8988T (cell line): ENCODE data around the gene RAB40C.

ENCODE experiments used
- DNase-seq: peaks from one replicate; pipeline ENCODE4 v3.0.0; 2011

Gene RAB40C

GRCh38 chr16:575354-576196 is 14.3 kb upstream of the RAB40C start:
- no peak for DNase-seq

GRCh38 chr16:576197-576822 is 13.6 kb upstream of the RAB40C start:
- DNase-seq: no peak

GRCh38 chr16:576823-577201 is 13.1 kb upstream of the RAB40C start:
- DNase-seq: no peak

DNA sequence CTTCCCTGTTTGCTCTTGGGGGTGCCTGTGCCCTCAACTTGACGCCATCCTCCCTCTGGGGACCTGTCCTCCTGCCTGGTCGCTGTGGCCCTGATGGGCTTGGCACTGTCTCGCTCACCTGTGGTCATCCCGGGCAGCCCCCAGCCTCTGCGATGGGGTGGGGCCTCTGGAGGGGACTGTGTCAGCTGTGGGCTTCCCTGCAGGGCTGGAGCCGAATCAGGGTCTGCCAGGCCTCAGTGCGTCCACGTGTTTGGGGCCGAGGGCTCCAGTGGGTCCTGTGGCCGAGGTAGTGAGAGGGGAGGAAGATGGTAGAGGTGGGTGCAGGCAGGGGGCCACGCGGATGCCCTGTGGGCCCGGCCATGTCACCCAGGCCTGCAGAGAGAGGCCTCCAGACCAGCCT is 12.1 kb upstream of the RAB40C start:
- no peak for DNase-seq

- DNase-seq: no peak
Measured at GRCh38 chr16:578232-578869, 11.5 kb upstream of the RAB40C start.

DNA sequence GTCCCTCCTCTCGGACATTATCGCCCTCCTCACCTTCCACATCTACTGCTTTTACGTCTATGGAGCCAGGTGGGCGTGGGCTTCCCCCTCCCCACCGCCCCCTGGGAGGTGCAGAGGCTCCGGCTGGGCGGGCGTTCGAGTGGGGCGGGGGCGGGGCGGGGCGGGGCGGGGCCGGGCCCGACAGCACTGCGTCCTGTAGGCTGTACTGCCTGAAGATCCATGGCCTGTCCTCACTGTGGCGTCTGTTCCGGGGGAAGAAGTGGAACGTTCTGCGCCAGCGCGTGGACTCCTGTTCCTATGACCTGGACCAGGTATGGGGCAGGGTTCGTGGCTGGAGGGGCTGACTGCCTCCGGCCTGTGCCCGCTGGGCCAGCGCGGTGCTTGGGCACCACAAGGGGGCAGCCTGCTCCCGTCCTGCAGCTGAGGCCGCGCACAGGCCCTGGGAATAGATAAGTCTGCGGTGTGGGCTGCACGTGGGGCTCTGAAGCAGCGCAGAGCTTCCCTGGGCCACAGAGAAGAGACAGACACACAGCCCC is 10.9 kb upstream of the RAB40C start:
- DNase-seq: no peak

- peak; percentile 9 for DNase-seq
Measured at GRCh38 chr16:580141-580945, 9.5 kb upstream of the RAB40C start.

DNA sequence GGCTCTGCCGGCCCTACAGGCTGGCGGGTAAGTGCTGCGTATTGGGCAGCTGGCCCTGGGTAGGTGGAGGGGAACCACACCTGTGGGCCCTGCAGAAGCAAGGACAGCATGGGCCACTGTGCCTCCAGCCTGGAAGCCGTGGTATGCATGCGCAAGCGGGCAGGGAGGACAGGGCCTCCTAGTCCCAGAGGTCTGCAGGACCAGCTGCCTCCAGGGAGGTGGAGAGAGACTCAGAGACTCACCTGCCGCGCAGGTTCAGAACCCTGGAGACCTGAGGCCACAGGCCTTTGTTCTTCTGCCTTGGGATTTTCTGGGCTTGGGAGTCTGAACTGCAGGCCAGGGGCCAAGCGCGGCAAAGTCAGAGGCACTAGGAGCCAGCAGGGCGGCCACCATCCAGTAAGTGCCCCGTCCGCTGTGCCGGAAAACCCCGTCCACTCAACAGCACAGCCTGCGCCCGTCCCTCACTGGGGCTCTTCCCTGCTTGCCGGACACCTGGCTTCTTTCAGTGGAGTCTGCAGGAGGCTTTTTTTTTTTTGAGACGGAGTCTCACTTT is 8.8 kb upstream of the RAB40C start:
- peak; percentile 15 for DNase-seq

DNA sequence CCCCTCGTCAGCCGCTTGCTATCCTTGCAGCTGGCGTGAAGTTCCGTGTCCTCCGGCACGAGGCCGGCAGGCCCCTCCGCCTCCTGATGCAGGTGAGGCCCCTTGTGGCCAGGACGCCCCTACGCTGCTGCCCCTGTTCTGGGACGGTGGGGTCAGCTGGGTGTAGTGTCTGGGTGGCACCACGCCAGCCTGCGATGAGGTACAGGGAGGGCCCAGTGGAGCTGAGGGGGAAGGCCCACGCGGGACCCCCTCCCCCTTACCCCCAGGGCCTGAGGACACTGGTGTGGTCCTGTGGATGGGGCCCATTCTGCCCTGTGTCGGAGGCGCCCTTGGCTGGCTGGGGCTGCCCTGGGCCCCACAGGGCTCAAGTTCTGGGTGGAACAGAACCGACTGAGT is 7.7 kb upstream of the RAB40C start:
- DNase-seq: no peak

GRCh38 chr16:582614-583331 is 7.1 kb upstream of the RAB40C start:
- DNase-seq: no peak

- peak; percentile 13 for DNase-seq
Measured at GRCh38 chr16:583470-583814, 6.4 kb upstream of the RAB40C start.

GRCh38 chr16:583815-584591 is 5.9 kb upstream of the RAB40C start:
- DNase-seq: no peak

DNA sequence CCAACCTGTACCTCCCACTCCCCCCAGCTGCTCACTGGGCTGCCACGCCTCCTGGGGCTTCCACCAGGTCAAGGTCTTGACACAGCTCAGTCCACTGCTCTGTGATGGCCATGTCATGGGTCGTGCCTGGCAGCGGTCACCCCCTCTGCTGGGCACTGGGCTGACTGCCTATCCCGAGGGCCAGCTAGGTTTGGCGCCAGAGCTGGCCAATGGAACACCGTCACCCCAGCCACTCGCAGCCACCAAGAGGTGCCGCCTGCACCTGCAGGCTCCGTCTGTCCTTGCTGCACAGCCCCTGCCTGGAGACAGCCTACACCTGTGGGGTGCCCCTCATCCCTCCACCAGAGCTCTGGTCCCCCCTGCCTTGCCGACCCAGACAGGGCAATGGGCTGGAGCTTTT is 4.5 kb upstream of the RAB40C start:
- DNase-seq: no peak

DNA sequence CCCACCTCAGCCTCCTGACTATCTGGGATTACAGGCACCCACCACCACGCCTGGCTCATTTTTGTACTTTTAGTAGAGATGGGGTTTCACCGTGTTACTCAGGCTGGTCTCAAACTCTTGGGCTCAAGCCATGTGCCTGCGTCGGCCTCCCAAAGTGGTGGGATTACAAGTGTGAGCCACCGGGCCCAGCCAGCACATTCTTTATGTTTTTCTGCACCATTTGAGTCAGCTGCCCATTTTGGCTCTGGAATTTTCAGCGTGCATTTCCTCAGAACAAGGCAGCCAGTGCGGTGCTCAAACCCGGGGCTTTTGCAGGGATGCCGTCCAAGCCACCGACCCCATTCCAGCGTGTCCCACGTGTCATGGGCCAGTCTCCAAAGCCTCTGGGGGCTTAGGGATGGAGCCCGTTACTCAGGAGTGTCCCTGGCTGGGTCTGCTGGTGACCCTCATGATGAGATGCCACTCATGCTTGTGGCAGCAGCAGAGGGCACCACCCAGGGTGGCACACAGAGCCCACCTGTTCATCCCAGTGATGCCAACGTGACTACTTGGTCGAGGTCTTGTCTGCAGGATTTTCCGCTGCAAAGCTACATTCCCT is 3.7 kb upstream of the RAB40C start:
- no peak for DNase-seq

DNA sequence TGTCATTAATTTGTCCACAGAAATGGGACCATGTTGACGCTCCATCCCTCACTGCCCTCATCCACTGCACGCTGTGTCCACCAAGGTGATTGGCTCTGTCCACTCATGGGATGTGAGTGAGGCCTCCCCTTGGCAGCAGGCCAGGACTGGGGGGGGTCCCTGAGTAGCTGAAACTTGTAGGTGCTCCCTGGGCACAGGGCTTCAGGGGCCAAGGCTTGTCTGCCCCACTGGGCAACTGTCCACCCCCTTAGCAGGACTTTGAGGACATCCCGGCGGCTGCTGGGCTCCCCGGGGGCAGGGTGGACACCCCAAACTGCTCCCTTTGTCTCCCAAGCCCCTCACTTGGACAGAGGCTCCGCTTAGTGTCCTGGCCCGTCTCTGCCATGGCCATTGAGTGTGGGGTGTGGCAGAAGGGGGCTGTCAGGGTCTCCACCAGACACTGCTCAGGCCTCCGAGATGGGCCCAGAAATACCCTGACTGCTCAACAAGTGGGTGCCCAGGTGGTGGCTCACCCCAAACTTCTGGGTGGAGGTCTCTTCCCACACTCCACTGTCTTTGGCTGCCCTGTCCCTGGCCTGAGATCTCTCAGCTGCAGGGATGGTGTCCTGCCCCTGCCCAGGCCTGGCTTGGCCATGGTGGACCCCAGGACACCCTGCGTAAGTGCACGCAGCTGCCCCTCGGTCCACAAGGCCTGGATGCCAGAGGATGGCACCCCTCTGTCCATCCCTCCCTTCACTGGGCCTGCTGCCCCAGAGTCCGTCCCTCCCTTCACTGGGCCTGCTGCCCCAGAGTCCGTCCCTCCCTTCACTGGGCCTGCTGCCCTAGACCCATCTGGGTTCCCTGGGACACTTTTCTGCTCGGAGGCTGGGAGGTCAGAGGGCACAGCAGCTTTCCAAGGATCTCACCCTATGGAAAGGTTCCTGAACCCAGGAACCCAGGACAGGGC is 2.9 kb upstream of the RAB40C start:
- DNase-seq: no peak

GRCh38 chr16:588639-588888 is 1.3 kb upstream of the RAB40C start:
- no peak for DNase-seq

- DNase-seq: no peak
Measured at GRCh38 chr16:588889-589657, 793 bp upstream of the RAB40C start.

GRCh38 chr16:590188-590814 is 435 bp downstream of the RAB40C start:
- no peak for DNase-seq

GRCh38 chr16:590815-591200 is 942 bp downstream of the RAB40C start:
- DNase-seq: no peak
